ENCODE measurements around the gene RAD1.

The RAD1 gene, protein sequence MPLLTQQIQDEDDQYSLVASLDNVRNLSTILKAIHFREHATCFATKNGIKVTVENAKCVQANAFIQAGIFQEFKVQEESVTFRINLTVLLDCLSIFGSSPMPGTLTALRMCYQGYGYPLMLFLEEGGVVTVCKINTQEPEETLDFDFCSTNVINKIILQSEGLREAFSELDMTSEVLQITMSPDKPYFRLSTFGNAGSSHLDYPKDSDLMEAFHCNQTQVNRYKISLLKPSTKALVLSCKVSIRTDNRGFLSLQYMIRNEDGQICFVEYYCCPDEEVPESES

DNA sequence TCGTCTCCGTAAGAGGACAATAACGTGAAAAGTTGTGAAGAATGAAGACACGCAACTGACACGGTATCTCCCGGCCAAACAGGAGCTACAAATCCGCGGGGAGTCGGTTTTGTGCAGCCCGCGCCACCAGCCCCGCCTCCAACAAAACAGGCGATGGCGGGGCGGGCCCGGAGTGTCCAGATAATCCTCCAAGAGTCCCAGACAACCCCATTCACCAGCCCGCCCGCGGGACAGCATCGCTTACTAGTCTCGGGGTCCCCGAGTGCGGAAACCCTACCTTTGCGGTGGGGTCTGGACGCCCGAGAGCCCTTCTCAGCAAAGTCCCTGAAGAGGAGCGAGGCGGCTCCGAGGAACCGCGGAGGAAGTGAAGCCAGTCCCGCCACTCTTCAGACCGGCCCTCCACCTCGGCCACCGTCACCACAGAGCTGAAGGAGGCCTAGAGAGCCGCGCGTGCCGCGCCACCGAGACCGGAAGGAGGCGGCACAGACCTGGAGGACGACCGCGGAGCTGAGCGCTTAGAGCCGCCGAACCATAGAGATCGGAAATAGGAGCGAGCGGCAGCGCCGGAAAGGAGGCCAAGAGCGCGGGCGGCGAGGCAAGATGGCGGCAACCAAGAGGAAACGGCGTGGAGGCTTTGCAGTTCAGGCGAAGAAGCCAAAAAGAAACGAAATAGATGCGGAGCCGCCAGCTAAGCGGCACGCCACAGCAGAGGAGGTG is at the start of gene RAD1, which contains the start of gene BRIX1:
Gene RAD1, minus strand, starts transcription at position 366 of the 717 bp plus-strand sequence. CDS start 612 bp downstream, outside the sequence.
Gene BRIX1, plus strand, starts transcription at position 573 of the 717 bp plus-strand sequence. Its CDS starts 28 bp downstream, at position 601.
- H3K36me3 ChIP-seq (ENCODE audit: control insufficient read depth, insufficient read depth, low read length), result peaks cover 4% of the 10 kb centered on the region

DNA sequence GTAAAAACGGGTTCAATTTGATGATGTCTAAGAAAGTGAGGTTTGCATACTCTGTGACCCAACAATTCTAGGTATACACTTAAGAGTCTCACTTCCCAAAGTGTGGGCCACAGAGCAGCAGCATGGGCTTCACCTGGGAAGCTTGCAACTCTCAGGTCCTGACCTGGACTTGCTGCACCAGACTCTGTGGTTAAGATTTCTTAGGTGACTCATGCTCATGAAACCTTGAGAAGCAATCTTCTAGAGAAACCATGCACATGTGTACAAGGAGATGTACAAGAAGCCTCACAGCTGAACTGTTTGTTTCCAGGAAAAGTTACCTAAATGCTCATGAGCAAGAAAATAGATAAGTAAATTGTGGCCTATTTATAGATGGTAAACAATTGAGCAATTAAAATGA is 44.0 kb upstream of the RAD1 start:
- TF ChIP-seq, protein P1, sequence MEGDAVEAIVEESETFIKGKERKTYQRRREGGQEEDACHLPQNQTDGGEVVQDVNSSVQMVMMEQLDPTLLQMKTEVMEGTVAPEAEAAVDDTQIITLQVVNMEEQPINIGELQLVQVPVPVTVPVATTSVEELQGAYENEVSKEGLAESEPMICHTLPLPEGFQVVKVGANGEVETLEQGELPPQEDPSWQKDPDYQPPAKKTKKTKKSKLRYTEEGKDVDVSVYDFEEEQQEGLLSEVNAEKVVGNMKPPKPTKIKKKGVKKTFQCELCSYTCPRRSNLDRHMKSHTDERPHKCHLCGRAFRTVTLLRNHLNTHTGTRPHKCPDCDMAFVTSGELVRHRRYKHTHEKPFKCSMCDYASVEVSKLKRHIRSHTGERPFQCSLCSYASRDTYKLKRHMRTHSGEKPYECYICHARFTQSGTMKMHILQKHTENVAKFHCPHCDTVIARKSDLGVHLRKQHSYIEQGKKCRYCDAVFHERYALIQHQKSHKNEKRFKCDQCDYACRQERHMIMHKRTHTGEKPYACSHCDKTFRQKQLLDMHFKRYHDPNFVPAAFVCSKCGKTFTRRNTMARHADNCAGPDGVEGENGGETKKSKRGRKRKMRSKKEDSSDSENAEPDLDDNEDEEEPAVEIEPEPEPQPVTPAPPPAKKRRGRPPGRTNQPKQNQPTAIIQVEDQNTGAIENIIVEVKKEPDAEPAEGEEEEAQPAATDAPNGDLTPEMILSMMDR (IDR thresholded peaks at IDR 0.05; ENCODE audit: insufficient read depth, low read length, poor library complexity, severe bottlenecking), result no peak
- Histone ChIP-seq H3K27me3 (replicated peaks; ENCODE audit: control insufficient read depth, insufficient read depth, low read length) (no peaks in the 10 kb centered on the region), H3K36me3 (ENCODE audit: control insufficient read depth, insufficient read depth, low read length) (no peaks in the 10 kb centered on the region; the same call in 1 of the 2 replicates), H3K4me3 (replicated peaks; ENCODE audit: low read depth, low read length) (no peak overlapping the region)
- peak; percentile 43 for DNase-seq (ENCODE audit: extremely low read depth, insufficient read length)

More for the DNA sequence above, at the start of gene RAD1, which contains the start of gene BRIX1:
- peak within 1 kb of the TSS; percentile 95 for H3K4me3 ChIP-seq (replicated peaks; ENCODE audit: low read depth, low read length)
- TF ChIP-seq, protein P1 (IDR thresholded peaks at IDR 0.05; ENCODE audit: insufficient read depth, low read length, poor library complexity, severe bottlenecking), result no peak
- DNase-seq (ENCODE audit: extremely low read depth, insufficient read length), result peak; percentile 98
- no peaks in the 10 kb centered on the region for H3K27me3 ChIP-seq (replicated peaks; ENCODE audit: control insufficient read depth, insufficient read depth, low read length)

DNA sequence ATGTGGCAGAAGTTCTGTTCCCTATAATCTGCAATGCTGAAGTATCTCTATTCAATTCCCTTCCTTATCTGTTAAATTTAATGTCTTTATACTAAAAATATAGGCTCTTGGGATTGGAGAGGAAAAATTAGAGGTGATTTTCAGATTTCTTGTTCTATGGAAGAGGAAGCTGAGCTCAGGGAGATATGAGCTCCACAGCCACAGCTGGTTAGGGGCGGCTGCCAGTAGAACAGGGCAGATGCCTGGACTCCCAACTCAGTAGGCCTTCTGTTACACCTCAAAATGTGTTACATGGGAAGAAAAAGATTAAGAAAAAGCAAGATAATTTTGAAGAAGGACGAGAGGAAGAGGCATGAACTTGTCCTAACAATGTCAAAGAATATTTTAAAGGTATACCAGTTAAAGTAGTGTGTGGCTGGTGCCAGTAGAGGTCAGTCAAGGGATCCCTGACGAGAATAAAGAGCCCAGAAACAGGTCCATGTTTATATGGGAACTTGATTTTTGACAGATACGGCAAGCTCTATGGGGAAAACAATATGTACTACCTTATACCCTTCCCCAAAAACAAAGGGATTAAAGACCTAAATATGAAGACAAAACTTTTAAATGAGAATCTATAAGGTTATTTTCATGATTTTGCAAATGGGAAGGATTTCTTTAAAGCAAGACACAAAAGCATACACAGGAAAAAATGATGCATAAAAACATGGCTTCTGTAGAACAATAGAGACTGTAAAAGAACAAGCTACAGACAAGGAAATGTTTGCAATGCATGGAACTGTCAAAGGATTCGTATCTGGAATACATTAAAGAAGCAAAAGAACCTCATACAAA is 42.8 kb upstream of the RAD1 start:
- no peak for DNase-seq (ENCODE audit: extremely low read depth, insufficient read length)
- no peaks in the 10 kb centered on the region for H3K27me3 ChIP-seq (replicated peaks; ENCODE audit: control insufficient read depth, insufficient read depth, low read length)
- H3K4me3 ChIP-seq (replicated peaks; ENCODE audit: low read depth, low read length), result no peak overlapping the region
- H3K36me3 ChIP-seq (ENCODE audit: control insufficient read depth, insufficient read depth, low read length), result no peaks in the 10 kb centered on the region; the same call in none of the 2 replicates
- TF ChIP-seq, protein P1 (IDR thresholded peaks at IDR 0.05; ENCODE audit: insufficient read depth, low read length, poor library complexity, severe bottlenecking), result peak; percentile 65

DNA sequence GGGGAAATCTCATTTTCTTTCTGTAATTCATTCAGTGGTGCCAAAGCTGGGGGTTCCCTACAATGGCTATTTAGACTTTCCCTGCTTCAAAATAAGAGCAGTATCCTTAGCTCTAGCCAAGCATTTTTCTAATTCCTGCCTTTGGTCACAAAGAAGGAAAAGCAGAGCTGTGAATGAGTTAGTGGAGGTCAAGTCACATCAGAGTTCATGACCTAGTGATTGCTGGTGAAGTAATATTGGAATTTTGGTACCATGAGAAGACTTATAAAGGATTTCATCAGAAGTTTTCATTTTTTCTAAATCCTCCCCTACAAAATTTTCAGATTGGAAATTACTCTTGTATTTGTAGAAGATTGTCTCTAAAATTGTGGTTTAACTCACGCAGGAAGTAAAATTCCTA is 42.0 kb upstream of the RAD1 start:
- TF ChIP-seq, protein P1 (IDR thresholded peaks at IDR 0.05; ENCODE audit: insufficient read depth, low read length, poor library complexity, severe bottlenecking), result no peak
- Histone ChIP-seq H3K4me3 (replicated peaks; ENCODE audit: low read depth, low read length) (no peak overlapping the region), H3K27me3 (replicated peaks; ENCODE audit: control insufficient read depth, insufficient read depth, low read length) (no peaks in the 10 kb centered on the region), H3K36me3 (ENCODE audit: control insufficient read depth, insufficient read depth, low read length) (no peaks in the 10 kb centered on the region; the same call in none of the 2 replicates)
- no peak for DNase-seq (ENCODE audit: extremely low read depth, insufficient read length)

DNA sequence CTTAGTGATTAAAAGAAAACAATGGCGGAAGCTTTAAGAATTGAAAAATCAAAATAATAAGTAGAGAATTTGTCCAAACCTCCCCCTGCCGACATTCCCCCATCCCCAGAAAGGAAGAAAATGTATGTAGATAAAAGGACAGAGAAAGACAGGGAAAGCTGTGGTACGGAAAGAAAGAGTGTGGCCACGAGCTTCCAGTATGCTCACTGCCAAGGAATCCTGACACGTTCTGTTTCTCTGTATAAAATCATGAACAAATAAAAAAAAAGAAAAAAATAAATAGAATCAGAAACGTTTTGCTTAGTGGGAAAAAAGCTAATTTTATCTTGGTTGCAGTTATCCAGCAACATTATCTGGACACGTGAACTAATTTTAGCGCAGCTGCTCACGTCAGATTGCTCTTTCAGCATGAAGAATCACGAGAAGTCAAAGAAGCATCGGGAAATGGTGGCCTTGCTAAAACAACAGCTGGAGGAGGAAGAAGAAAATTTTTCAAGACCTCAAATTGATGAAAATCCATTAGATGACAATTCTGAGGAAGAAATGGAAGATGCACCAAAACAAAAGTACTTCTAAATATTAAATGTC is 29.2 kb upstream of the RAD1 start:
- H3K36me3 ChIP-seq (ENCODE audit: control insufficient read depth, insufficient read depth, low read length), result peaks cover 3% of the 10 kb centered on the region

More for the DNA sequence above, 29.2 kb upstream of the RAD1 start:
- Histone ChIP-seq H3K4me3 (replicated peaks; ENCODE audit: low read depth, low read length) (no peak overlapping the region), H3K27me3 (replicated peaks; ENCODE audit: control insufficient read depth, insufficient read depth, low read length) (no peaks in the 10 kb centered on the region)
- no peak for DNase-seq (ENCODE audit: extremely low read depth, insufficient read length)
- TF ChIP-seq, protein P1 (IDR thresholded peaks at IDR 0.05; ENCODE audit: insufficient read depth, low read length, poor library complexity, severe bottlenecking), result no peak
